ENCODE data around the gene MRPS10. TPM values are rescaled to one million over a fixed set of nuclear protein-coding genes. Genes with fewer than 3 reads are reported as not detected.

MRPS10 gene
- total RNA-seq, 1 donor, result 52.5 TPM

GRCh38 chr6:42250274-42250931 is 32.7 kb upstream of the MRPS10 start:
- Histone ChIP-seq H2AFZ (ENCODE audit: low read length) (no peak overlapping the region), H3K4me2 (ENCODE audit: insufficient read depth, low read length) (no peak overlapping the region), H3K27me3 (ENCODE audit: insufficient read depth, low read length) (no peaks in the 10 kb centered on the region), H4K20me1 (ENCODE audit: insufficient read depth, low read length) (no peaks in the 10 kb centered on the region), H3K4me3 (ENCODE audit: insufficient read depth, low read length) (no peak overlapping the region), H3K4me1 (ENCODE audit: insufficient read depth, low read length) (peaks cover 18% of the 10 kb centered on the region), H3K36me3 (ENCODE audit: insufficient read depth, low read length) (peaks cover 21% of the 10 kb centered on the region), H3K27ac (ENCODE audit: low read depth, low read length) (no peak overlapping the region), H3K79me2 (ENCODE audit: insufficient read depth, low read length) (no peaks in the 10 kb centered on the region), H3K9me3 (ENCODE audit: low read depth, low read length) (no peaks in the 10 kb centered on the region)
- no peak for TF ChIP-seq CTCF (IDR thresholded peaks at IDR 0.05; ENCODE audit: extremely low read depth, low read depth, low read length)
- no peak for DNase-seq (ENCODE audit: insufficient read length, low spot score, missing footprints)

DNA sequence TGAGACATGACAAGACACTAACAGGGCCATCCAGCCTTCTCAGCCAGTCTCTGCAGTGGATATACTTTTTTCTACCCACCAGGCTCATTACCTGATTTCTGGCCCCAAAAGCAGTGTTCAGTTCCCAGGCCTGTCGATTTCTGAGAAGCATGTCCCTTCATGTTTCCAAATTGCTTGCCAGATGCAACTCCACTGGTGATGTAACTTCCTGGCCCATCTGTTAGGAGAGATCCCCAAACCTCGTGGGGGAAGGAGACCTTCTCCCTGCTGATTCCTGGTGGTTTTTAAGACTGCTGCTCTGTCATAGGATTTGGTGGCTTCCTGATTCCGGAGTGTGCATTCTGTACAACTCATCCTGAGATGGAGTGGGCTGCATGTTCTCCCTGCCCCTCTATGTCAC is 31.6 kb upstream of the MRPS10 start:
- no peaks in the 10 kb centered on the region for H4K20me1 ChIP-seq (ENCODE audit: insufficient read depth, low read length)
- TF ChIP-seq CTCF (IDR thresholded peaks at IDR 0.05; ENCODE audit: extremely low read depth, low read depth, low read length), result no peak
- no peak overlapping the region for H3K4me2 ChIP-seq (ENCODE audit: insufficient read depth, low read length)
- no peak overlapping the region for H3K4me3 ChIP-seq (ENCODE audit: insufficient read depth, low read length)
- DNase-seq (ENCODE audit: insufficient read length, low spot score, missing footprints), result no peak
- H3K27ac ChIP-seq (ENCODE audit: low read depth, low read length), result no peak overlapping the region
- peaks cover 15% of the 10 kb centered on the region for H3K4me1 ChIP-seq (ENCODE audit: insufficient read depth, low read length)
- no peak overlapping the region for H2AFZ ChIP-seq (ENCODE audit: low read length)
- peaks cover 22% of the 10 kb centered on the region for H3K36me3 ChIP-seq (ENCODE audit: insufficient read depth, low read length)
- H3K79me2 ChIP-seq (ENCODE audit: insufficient read depth, low read length), result no peaks in the 10 kb centered on the region
- H3K9me3 ChIP-seq (ENCODE audit: low read depth, low read length), result no peaks in the 10 kb centered on the region
- H3K27me3 ChIP-seq (ENCODE audit: insufficient read depth, low read length), result no peaks in the 10 kb centered on the region

DNA sequence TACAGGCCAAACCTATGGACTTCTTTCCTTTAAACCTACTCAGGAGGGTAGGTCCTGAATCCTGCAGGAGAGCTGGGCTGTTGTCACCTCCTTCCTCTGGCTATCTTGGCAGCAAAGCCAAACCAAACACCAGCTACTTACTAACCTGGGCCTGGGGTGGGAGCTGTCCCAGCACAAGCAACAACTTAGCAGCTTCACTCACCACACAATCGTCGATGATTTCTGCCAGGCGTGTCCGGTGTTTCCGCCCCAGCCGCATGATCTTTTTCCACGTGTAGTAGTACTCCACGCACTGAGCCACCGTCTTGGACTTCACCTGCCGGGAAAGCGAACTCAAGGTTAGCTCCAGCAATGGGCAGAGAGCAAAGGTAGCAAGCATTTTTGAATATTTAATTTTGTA is 25.4 kb upstream of the MRPS10 start:
- Histone ChIP-seq H3K4me2 (ENCODE audit: insufficient read depth, low read length) (no peak overlapping the region), H3K27ac (ENCODE audit: low read depth, low read length) (no peak overlapping the region), H3K9me3 (ENCODE audit: low read depth, low read length) (no peaks in the 10 kb centered on the region), H3K36me3 (ENCODE audit: insufficient read depth, low read length) (peaks cover 13% of the 10 kb centered on the region), H3K27me3 (ENCODE audit: insufficient read depth, low read length) (no peaks in the 10 kb centered on the region), H4K20me1 (ENCODE audit: insufficient read depth, low read length) (no peaks in the 10 kb centered on the region), H3K79me2 (ENCODE audit: insufficient read depth, low read length) (no peaks in the 10 kb centered on the region), H3K4me3 (ENCODE audit: insufficient read depth, low read length) (no peak overlapping the region), H3K4me1 (ENCODE audit: insufficient read depth, low read length) (peaks cover 18% of the 10 kb centered on the region), H2AFZ (ENCODE audit: low read length) (no peak overlapping the region)
- no peak for DNase-seq (ENCODE audit: insufficient read length, low spot score, missing footprints)
- TF ChIP-seq CTCF (IDR thresholded peaks at IDR 0.05; ENCODE audit: extremely low read depth, low read depth, low read length), result no peak

- peaks cover 13% of the 10 kb centered on the region for H3K36me3 ChIP-seq (ENCODE audit: insufficient read depth, low read length)
- H3K4me1 ChIP-seq (ENCODE audit: insufficient read depth, low read length), result peaks cover 18% of the 10 kb centered on the region
- H3K9me3 ChIP-seq (ENCODE audit: low read depth, low read length), result no peaks in the 10 kb centered on the region
- no peak overlapping the region for H3K4me2 ChIP-seq (ENCODE audit: insufficient read depth, low read length)
- H4K20me1 ChIP-seq (ENCODE audit: insufficient read depth, low read length), result no peaks in the 10 kb centered on the region
- TF ChIP-seq CTCF (IDR thresholded peaks at IDR 0.05; ENCODE audit: extremely low read depth, low read depth, low read length), result no peak
- no peak overlapping the region for H3K4me3 ChIP-seq (ENCODE audit: insufficient read depth, low read length)
- DNase-seq (ENCODE audit: insufficient read length, low spot score, missing footprints), result no peak
- no peaks in the 10 kb centered on the region for H3K27me3 ChIP-seq (ENCODE audit: insufficient read depth, low read length)
- H3K27ac ChIP-seq (ENCODE audit: low read depth, low read length), result no peak overlapping the region
- H3K79me2 ChIP-seq (ENCODE audit: insufficient read depth, low read length), result no peaks in the 10 kb centered on the region
- no peak overlapping the region for H2AFZ ChIP-seq (ENCODE audit: low read length)
Observed at GRCh38 chr6:42241915-42242314, 24.3 kb upstream of the MRPS10 start.

All from osteoblast (primary cell).